ENCODE results near the gene KPNA6. TPM values are rescaled to one million over a fixed set of nuclear protein-coding genes. Genes with fewer than 3 reads are reported as not detected.

The KPNA6 gene
- total RNA-seq (83.4 and 85.6 TPM in 2 replicates), polyA plus RNA-seq (18.1 and 22.1 TPM in 2 replicates), polyA minus RNA-seq (58.4 and 61.4 TPM in 2 replicates), Bru-seq, nascent RNA (percentile 80 among the genes with signal in this experiment), BruChase-seq, experiment 1, labeled RNA remaining after a 6-hour chase (percentile 95 among the genes with signal in this experiment), BruChase-seq, experiment 2, labeled RNA remaining after a 2-hour chase (percentile 90 among the genes with signal in this experiment)
- polyA plus RNA-seq (2011; cell fraction: cytosol; rRNA removed): 24.9 and 25.4 TPM in 2 replicates
- polyA plus RNA-seq (2011; cell fraction: nucleus; rRNA removed): 21.1 and 23.1 TPM in 2 replicates
- 19.0 and 27.3 TPM in 2 replicates for polyA plus RNA-seq (2012)
- 24.2 TPM for polyA minus RNA-seq (2011; cell fraction: cytosol; rRNA and poly(A)+ RNA removed)
- polyA minus RNA-seq (2011; cell fraction: nucleus; rRNA and poly(A)+ RNA removed): 15.8 and 25.6 TPM in 2 replicates
- long read RNA-seq, full-length matches to known transcripts: 6 of 39 reads
- long read RNA-seq, partial matches to known transcripts: 33 of 39 reads
- long read RNA-seq, other reads (novel, unspliced or antisense): 0 of 39 reads

GRCh38 chr1:32107742-32108661, at the start of gene KPNA6:
Gene KPNA6, plus strand, starts transcription at chr1:32108056. Its CDS starts 75 bp downstream, at chr1:32108131.
- H3K27ac ChIP-seq (ENCODE audit: insufficient read depth, low read depth, low read length): peak within 1 kb of the TSS; percentile 66
- TF ChIP-seq FOS (IDR thresholded peaks at IDR 0.05; ENCODE audit: borderline replicate concordance, insufficient read depth, low read length) (no peak), JUN (IDR thresholded peaks at IDR 0.05; ENCODE audit: borderline replicate concordance, insufficient read depth, insufficient read length, low read depth) (no peak), POLR2A (IDR thresholded peaks at IDR 0.05; ENCODE audit: low read depth, low read length) (peak; percentile 52), POLR2AphosphoS5 (IDR thresholded peaks at IDR 0.05; ENCODE audit: insufficient read depth, low read depth, low read length) (no peak), MAX (IDR thresholded peaks at IDR 0.05; ENCODE audit: insufficient read depth, insufficient read length) (no peak), EZH2 (IDR thresholded peaks at IDR 0.05; ENCODE audit: borderline replicate concordance, low read depth, low read length, severe bottlenecking) (no peak), GATA2 (IDR thresholded peaks at IDR 0.05; ENCODE audit: insufficient read depth, insufficient read length, low read depth, low read length) (no peak)
- peak within 1 kb of the TSS; percentile 92 for H3K4me2 ChIP-seq (ENCODE audit: insufficient read depth, low read length)
- H3K9me1 ChIP-seq (replicated peaks; ENCODE audit: control insufficient read depth, extremely low read depth, insufficient read depth, low read length): no peaks in the 10 kb centered on the region
- POLR2A ChIA-PET: interaction anchor here (0.6 to 2.1 kb wide), 8 partner anchors 9 to 228 kb away, joined by 3 to 9 read pairs (median 3); partner anchors contain the start of genes EIF3I, MARCKSL1, TMEM234 and TMEM39B
- TSS peak; percentile 37 for BruUV-seq (replicated peaks)
- peak; percentile 96 for FAIRE-seq
- DNase-seq (ENCODE audit: low read depth, low spot score): peak; percentile 97
- intact Hi-C loops (cut with micrococcal nuclease): loop anchor here (1.0 to 5.0 kb wide), 3 partner anchors 36 to 284 kb away; partner anchors contain the start of genes BSDC1, TMEM39B and TXLNA
- peak within 1 kb of the TSS; percentile 72 to 86 (median 81) for H3K4me3 ChIP-seq (replicated peaks in 1 of 3; ENCODE audit: insufficient read depth in 1 of 3, low read depth in 1 of 3, low read length in 3 of 3)
- H4K20me1 ChIP-seq (replicated peaks; ENCODE audit: control insufficient read depth, extremely low read depth, insufficient read depth, low read length): no peaks in the 10 kb centered on the region
- H3K79me2 ChIP-seq (ENCODE audit: control insufficient read depth, insufficient read depth, low read length): peaks cover 50% of the 10 kb centered on the region
- dilution Hi-C loops (cut with MboI; ENCODE audit: extremely low pct_ligation_motif_present, low sequenced_read_pairs): no loop called here
- peak within 1 kb of the TSS; percentile 78 for H2AFZ ChIP-seq (ENCODE audit: low read depth, low read length)
- peaks cover 0 to 2% of the 10 kb centered on the region in 2 experiments for H3K36me3 ChIP-seq (ENCODE audit: control insufficient read depth in 2 of 2, extremely low read depth in 1 of 2, insufficient read depth in 2 of 2, low read length in 2 of 2)
- peaks cover 4% of the 10 kb centered on the region for H3K4me1 ChIP-seq (ENCODE audit: control insufficient read depth, extremely low read depth, insufficient read depth, low read length)
- no peaks in the 10 kb centered on the region for H3K27me3 ChIP-seq (ENCODE audit: control insufficient read depth in 2 of 2, insufficient read depth in 2 of 2, low read length in 2 of 2)
- CTCF ChIA-PET: interaction anchor here (0.7 to 3.4 kb wide), 25 partner anchors 8 to 275 kb away, joined by 3 to 55 read pairs (median 5); partner anchors contain the start of genes CCDC28B, TMEM39B and TXLNA
- peak within 1 kb of the TSS; percentile 89 for H3K9ac ChIP-seq (replicated peaks; ENCODE audit: extremely low read depth, insufficient read depth, low read length)
- H3K9me3 ChIP-seq (replicated peaks; ENCODE audit: control insufficient read depth, insufficient read depth, low read length): no peaks in the 10 kb centered on the region

Data from endothelial cell of umbilical vein (primary cell).